GM12873 (cell line): Measurements from ENCODE around the gene CCDC136.

Experiments
- CTCF ChIP-seq: IDR thresholded peaks from 2 replicates; pipeline ENCODE4 v1.5.1; 2012; ENCODE audit warnings: low read depth, mild to moderate bottlenecking, moderate library complexity, low read length, control low read depth; ENCODE audit not compliant: insufficient read depth; ENCODE audit errors: missing control alignments

CCDC136 gene

GRCh38 chr7:128814499-128814898 is 22.7 kb downstream of the CCDC136 start:
- no peak for TF ChIP-seq CTCF

- TF ChIP-seq CTCF: no peak
Observed at GRCh38 chr7:128815289-128815942, 23.6 kb downstream of the CCDC136 start.

- no peak for TF ChIP-seq CTCF
Observed at GRCh38 chr7:128818694-128819093, 26.9 kb downstream of the CCDC136 start.

GRCh38 chr7:128821724-128822123 is 30.0 kb downstream of the CCDC136 start:
- TF ChIP-seq CTCF: no peak

- TF ChIP-seq CTCF: no peak
Observed at GRCh38 chr7:128826512-128826911, 34.7 kb downstream of the CCDC136 start.

GRCh38 chr7:128826916-128827247 is 35.1 kb downstream of the CCDC136 start:
- no peak for TF ChIP-seq CTCF

GRCh38 chr7:128827248-128827958 is 35.6 kb downstream of the CCDC136 start:
- TF ChIP-seq CTCF: no peak
